ENCODE data around the gene FRMD1. TPM values are rescaled to one million over a fixed set of nuclear protein-coding genes. Genes with fewer than 3 reads are reported as not detected.

FRMD1 gene
- total RNA-seq, result 0.41 TPM
- long read RNA-seq, partial matches to known transcripts, result 1 of 1 reads
- long read RNA-seq, other reads (novel, unspliced or antisense), result 0 of 1 reads

DNA sequence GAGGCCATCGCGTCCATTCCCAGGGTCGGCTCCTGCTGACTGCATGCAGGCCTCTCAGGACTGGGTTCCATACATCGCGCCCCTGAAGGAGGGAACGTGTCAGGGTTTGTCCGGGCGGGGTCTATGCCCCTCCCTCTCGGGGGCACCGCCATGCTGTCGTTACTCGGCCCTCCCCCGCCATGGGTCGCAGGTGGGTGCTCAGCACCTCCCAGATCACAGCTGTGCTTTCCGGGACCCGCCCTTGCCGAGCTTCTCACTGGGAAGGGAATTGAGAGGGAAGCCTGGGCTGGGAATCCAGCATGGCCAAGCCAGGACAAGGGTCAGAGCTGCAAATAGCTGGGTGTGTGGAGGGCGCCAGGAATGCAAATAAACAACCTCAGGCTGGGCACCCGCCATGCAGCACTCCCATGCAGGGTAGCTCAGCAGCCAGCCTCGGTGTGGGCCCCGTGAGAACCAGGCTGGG is at the start of gene FRMD1:
TSS of gene FRMD1 (minus strand) at position 270 of the 463 bp plus-strand sequence. CDS start at position 152, 118 bp downstream.
- intact Hi-C loops (cut with DNase I), result no loop called here
- DNase-seq (ENCODE audit: missing footprints) (no peak), ATAC-seq (peak; percentile 39)

DNA sequence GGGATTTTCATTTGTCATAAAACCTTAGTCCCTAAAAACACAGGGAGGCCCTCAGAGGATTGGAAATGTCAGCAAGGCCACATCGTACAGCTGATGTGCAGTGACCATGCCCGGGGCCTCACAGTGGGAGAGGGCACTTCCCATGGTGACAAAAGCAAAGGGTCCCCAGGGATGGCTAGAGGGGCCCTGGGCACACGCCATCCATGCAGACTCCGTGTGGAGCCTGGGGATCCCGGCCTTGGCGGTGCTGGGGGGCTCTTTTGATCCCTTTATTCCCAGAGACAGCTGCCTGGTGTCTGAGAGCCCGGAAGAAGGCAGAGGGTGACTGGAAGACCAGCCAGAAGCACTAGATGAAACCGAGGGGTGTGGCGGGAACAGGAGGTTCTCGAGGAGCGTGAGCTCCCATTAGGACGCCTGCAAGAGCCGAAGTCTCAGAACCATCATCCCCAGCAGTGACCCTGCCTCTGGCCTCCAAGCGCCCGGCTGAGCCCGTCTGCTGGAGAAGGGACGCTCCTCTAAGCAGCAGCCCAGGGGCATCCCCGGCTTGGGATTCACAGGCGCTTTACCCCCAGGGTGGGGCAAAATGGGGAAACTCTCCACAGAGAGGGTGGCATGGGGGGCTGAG is 49.1 kb upstream of the FRMD1 start:
- DNase-seq (ENCODE audit: missing footprints) (no peak), ATAC-seq (no peak)
- intact Hi-C loops (cut with DNase I), result no loop called here

DNA sequence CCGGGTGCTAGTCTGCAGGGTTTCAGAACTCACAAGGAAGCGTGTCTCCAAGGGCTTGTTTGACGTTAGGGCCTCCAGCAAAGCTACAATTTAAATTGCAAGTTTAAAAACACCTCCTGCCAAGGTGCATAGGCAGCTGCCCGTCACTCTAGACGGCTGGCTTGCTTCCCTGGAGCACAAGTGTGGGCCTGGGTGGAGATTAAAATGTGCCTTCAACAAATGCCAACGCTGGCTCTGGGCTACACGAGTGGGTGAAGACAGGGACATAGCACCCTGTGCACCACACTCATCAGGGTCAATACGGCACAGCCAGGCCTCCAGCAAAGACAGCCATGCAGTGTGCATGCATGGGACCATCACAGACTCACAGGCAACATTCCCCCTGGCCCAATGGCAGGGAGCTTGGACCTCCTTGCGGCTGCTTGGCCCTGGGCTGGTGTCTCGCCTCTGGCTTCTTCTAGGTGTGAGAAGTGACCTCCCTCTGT is 48.4 kb upstream of the FRMD1 start:
- intact Hi-C loops (cut with DNase I), result no loop called here
- ATAC-seq, result peak; percentile 84

DNA sequence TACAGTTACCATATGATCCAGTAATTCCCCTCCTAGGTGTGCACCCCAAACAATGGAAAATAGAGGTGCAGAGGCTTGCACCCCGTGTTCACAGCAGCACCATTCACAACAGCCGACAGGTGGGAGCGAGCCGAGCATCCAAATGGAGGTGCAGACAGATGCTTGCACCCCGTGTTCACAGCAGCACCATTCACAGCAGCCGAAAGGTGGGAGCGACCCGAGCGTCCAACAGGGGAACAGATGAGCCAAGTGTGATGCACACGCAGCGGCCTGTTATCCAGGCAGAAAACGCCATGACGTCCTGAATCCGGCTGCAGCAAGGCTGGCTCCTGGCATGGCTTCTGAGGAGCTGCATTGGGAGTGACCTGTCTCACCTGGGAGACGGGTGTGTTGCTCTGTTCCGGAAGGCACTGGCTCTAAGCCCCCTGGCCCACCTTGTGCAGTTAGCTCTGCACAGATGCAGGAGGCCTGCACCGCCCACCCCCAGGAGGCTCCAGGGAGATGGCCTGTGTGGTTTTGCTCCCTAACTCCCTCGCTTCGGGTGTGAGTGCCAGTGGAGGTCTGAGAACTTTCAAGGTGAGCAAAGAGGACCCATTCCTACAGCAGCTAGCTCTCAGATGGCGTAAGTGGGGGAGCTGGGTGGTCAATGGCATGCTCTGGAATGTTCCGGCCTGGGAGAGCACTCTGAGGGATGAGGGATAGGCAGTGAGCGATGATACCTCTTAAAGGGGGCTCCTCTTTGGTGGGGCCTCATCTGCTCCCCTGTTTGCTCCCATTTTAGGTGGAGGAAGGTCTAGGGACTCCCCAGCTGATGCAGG is 47.8 kb upstream of the FRMD1 start:
- ATAC-seq (no peak), DNase-seq (ENCODE audit: missing footprints) (no peak)
- intact Hi-C loops (cut with DNase I), result no loop called here

More for the DNA sequence above, 48.4 kb upstream of the FRMD1 start:
- DNase-seq (ENCODE audit: missing footprints), result no peak

DNA sequence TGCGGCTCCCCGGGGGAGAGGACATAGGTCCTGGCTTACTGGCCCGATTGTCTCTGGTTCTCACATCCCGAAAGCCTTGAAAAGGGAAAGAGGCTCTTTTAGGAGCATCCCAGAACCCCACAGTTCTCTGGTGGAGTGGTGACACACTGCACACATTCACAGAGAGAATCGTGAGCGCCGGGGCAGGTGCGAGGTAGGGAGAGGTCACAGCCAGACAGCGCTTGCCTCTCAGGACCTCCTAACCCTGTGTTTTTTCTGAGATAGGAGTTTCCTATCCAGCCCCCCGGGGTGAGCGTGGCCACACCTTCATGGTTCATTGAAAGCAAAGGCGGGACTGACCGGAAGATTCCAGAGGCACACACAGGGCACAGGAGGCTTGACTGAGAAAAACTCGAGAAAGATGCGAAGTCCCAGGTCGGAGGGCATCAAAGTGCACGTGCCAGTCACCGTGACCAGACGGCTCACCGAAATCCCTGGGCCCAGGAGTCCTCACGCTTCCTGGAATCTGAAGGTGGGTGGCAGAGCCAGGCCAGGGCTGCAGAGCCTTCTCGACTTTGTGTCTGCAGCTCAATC is 46.5 kb upstream of the FRMD1 start:
- no peak for DNase-seq (ENCODE audit: missing footprints)

GRCh38 chr6:168124921-168125320 is 45.9 kb upstream of the FRMD1 start:
- no peak for ATAC-seq
- no peak for DNase-seq (ENCODE audit: missing footprints)
- intact Hi-C loops (cut with DNase I), result no loop called here

More for the DNA sequence above, 46.5 kb upstream of the FRMD1 start:
- intact Hi-C loops (cut with DNase I), result no loop called here
- no peak for ATAC-seq

GRCh38 chr6:168124158-168124557 is 45.1 kb upstream of the FRMD1 start:
- DNase-seq (ENCODE audit: missing footprints) (no peak), ATAC-seq (no peak)
- intact Hi-C loops (cut with DNase I), result no loop called here

DNA sequence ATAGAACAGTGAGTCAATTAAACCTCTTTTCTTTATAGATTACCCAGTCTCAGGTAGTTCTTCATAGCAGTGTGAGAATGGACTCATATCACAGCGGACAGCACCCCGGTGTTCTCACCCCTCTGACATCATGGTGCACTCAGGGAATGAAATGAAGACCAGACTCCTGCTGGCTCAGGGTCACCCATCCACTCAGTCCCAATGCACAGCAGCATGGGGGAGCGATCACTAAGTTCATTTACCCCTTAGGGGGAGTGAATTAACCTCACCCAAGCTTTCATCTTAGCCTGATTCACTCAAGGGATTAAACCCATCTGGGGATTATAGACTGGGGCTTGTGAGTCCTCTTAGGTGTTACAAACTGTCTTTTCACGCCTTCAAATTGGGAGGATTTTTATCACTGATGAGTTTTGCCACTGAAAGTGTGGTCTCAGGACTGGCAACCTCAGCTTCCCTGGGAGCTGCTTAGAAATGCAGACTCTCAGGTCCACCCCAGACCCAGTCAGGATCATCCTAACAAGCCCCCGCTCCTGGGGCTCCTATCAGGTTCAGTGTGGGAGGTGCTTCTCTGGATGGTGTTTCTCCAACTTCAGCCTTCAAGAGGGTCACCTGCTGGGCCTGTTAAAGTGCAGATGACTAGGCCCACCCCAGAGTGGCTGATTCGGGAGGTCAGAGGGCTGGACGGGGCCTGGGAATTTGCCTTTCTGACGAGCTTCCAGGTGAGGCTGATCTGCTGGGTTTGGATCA is 44.3 kb upstream of the FRMD1 start:
- DNase-seq (ENCODE audit: missing footprints), result no peak
- intact Hi-C loops (cut with DNase I), result no loop called here
- no peak for ATAC-seq

DNA sequence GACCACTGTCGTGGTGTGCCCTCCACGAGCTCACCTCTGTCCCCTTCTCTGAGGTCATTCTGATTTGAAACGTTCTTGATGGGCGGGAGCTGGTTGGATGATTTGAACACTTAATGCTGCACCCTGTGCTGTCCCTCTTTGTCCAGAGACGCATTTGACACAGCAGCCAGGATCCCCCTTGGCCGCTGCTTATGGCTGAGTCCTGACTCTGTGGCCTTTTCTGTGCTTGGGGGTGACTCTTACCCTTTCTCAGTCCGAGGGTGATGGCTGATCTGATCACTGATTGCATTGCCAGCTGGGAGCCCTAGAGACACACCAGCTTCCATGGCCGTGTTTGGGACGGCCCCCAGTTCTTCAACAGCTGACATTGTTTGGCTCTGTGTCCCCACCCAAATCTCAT is 43.5 kb upstream of the FRMD1 start:
- intact Hi-C loops (cut with DNase I), result no loop called here
- DNase-seq (ENCODE audit: missing footprints), result no peak

DNA sequence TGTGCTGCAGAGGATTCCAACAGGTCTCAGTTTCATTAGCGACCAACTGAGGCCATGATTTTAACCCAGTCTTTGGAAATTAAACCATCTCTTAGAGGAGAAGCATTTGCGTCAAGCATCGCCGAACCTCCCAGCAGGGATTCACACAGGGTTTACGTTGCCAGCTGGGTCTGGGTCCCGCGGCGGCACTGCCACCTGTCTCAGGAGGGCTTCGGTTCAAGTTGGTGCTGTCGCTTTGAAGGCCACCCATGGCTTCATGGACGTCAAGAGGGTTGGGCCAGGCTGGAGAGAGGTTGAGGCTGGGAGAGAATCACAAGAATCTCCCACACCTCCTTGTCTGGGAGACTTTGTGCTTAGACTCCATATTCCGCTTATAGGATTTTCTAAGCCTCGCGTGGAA is 43.0 kb upstream of the FRMD1 start:
- ATAC-seq, result no peak
- intact Hi-C loops (cut with DNase I), result no loop called here
- no peak for DNase-seq (ENCODE audit: missing footprints)

More for the DNA sequence above, 43.5 kb upstream of the FRMD1 start:
- no peak for ATAC-seq

- intact Hi-C loops (cut with DNase I), result no loop called here
- DNase-seq (ENCODE audit: missing footprints) (no peak), ATAC-seq (no peak)
Measured at GRCh38 chr6:168121303-168121665, 42.3 kb upstream of the FRMD1 start.

GRCh38 chr6:168120390-168121302 is 41.6 kb upstream of the FRMD1 start:
- intact Hi-C loops (cut with DNase I), result no loop called here

DNA sequence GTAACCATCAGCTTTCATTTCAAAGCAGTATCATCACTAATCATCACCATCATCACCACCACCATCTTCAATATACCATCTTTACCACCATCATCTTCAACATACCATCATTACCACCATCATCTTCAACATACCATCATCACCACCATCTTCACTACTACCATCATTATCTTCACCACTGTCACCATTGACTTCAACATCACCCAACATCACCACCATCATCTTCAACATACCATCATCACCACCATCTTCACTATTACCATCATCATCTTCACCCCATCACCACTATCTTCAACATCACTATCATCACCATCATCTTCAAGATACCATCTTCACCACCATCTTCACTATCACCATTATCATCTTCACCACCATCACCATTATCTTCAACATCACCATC is 40.5 kb upstream of the FRMD1 start:
- ATAC-seq, result no peak
- intact Hi-C loops (cut with DNase I), result loop anchor here (5.0 kb wide), 1 partner anchor 212 kb away; no protein-coding TSS in a partner anchor
- DNase-seq (ENCODE audit: missing footprints), result no peak

More at GRCh38 chr6:168120390-168121302, 41.6 kb upstream of the FRMD1 start:
- no peak for DNase-seq (ENCODE audit: missing footprints)
- ATAC-seq, result no peak

DNA sequence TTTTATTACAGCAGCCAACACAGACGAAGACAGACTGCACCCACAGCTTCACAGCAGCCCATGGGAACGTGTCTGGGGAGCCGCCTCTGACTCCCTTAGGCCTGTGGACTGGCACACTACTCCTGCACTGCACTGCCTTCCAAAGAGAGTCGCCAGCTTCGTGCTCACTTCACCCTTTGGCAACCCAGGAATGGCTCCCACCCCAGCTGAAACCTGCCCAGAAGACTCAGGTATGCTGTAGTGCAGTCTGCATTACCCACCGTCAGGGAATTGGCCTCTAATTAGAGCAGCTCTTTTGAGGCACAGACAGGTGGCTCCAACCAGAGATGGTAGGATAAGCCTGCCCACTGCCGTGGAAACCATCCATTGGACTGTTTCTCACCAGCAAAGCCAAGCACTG is 39.9 kb upstream of the FRMD1 start:
- intact Hi-C loops (cut with DNase I), result loop anchor here (1.0 to 5.0 kb wide), 2 partner anchors 59 to 212 kb away; no protein-coding TSS in a partner anchor
- no peak for DNase-seq (ENCODE audit: missing footprints)
- no peak for ATAC-seq

- ATAC-seq (no peak), DNase-seq (ENCODE audit: missing footprints) (no peak)
- intact Hi-C loops (cut with DNase I), result loop anchor here (1.0 to 5.0 kb wide), 2 partner anchors 58 to 211 kb away; no protein-coding TSS in a partner anchor
Measured at GRCh38 chr6:168117942-168118341, 38.9 kb upstream of the FRMD1 start.

DNA sequence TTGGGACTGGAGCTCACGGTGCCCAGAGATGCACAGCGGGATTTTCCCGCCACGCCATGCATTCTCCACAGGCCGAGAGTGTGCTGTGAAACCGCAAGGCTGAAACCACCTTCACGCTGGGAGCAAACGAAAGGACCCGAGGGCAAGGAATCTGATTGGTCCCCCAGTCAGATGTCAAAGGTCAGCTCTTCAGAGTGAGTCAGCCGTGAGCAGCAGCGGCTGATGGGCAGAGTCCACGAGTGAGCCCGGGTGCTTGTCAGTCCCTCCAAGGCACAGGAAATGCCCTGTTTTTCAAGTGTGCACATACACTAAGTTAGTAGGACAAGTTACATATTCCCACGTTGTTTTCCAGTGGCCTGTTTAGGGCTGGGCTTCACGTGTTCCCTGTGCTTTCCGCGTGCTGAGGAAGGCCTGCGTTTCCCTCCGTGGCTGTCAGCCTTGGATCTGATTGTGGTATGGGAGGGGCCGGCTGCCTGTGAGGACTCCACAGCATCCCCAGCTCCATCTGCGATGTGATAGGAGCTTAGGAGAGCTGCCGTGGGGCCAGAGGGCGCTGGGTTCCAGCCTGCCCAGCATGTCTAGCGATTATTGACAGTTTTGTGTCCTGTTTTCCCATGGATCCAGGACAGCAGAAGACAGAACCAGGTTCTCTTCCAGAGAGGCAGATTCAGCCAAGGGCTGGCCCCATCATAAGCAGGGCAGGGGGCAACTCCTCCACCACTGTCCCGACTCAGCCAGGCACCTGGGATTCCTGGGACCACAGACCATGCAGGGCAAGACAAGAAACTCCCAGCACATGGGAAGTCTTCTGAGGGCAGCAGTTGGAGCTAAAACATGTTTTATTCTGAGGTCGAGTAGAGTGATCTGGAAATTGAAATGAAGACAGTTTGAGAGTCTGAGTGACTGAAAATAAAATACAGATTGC is 38.2 kb upstream of the FRMD1 start:
- intact Hi-C loops (cut with DNase I), result loop anchor here (5.0 kb wide), 1 partner anchor 210 kb away; no protein-coding TSS in a partner anchor
- ATAC-seq (no peak), DNase-seq (ENCODE audit: missing footprints) (no peak)
